GM10266 (cell line): ENCODE measurements around the gene COX7A2L.
"Not testable (repeated sequence)": the region's sequence is repeated elsewhere in the genome, so short reads cannot be mapped to it uniquely, and the experiment has no call there.

Experiments used
- DNase-seq: peaks from one replicate; pipeline ENCODE4 v3.0.0; 2012; ENCODE audit errors: extremely low spot score
- TF ChIP-seq, protein P1 (sequence below): IDR thresholded peaks from 2 replicates; pipeline ENCODE4 v1.5.1; 2012; ENCODE audit warnings: mild to moderate bottlenecking, low read depth; ENCODE audit not compliant: control insufficient read depth, insufficient read depth; ENCODE audit errors: missing control alignments

COX7A2L gene, protein sequence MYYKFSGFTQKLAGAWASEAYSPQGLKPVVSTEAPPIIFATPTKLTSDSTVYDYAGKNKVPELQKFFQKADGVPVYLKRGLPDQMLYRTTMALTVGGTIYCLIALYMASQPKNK

DNA sequence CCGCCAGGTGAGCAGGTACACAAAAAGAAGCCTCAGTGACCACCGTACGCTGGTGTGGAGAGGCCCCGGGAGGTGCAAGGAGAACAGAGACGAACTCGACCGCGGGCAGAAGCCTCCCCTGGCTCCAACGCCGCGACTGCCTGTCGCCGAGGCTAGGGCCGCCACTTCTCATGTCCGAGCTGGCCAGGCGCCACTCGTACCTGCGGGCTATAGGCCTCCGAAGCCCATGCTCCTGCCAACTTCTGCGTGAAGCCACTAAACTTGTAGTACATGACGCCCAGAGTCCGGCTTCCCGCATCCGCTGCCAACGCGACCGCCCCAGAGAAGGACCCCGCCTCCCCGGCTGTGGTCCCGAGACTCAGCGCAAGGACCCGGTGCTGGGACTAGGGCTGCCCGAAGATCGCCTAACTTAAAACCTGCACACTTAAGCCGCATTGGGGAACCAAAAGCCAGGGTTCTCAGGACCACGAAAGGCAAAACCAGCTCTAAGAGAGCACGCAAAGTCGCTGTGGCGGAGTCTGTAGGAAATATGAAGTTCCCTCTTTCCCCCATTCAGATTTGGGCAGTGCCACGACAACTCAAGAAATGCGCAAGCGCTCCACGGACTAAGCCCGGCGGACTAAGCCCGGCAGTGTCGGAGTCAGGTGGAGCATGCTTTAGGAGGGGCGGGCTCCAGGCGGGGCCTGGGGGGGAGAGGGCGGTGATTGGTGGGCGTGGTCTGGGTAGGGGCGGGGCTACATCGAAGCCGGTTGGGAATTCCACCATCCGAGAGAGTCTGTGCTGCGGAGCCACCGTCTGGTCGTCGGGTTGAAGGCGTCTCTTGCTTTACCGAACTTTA lies at the start of gene COX7A2L:
COX7A2L (minus strand) TSS at position 328 of the 838 bp plus-strand sequence; CDS start at position 272, 56 bp downstream.
- DNase-seq, result peak; percentile 92
- TF ChIP-seq, protein P1, sequence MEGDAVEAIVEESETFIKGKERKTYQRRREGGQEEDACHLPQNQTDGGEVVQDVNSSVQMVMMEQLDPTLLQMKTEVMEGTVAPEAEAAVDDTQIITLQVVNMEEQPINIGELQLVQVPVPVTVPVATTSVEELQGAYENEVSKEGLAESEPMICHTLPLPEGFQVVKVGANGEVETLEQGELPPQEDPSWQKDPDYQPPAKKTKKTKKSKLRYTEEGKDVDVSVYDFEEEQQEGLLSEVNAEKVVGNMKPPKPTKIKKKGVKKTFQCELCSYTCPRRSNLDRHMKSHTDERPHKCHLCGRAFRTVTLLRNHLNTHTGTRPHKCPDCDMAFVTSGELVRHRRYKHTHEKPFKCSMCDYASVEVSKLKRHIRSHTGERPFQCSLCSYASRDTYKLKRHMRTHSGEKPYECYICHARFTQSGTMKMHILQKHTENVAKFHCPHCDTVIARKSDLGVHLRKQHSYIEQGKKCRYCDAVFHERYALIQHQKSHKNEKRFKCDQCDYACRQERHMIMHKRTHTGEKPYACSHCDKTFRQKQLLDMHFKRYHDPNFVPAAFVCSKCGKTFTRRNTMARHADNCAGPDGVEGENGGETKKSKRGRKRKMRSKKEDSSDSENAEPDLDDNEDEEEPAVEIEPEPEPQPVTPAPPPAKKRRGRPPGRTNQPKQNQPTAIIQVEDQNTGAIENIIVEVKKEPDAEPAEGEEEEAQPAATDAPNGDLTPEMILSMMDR, result peak; percentile 52

DNA sequence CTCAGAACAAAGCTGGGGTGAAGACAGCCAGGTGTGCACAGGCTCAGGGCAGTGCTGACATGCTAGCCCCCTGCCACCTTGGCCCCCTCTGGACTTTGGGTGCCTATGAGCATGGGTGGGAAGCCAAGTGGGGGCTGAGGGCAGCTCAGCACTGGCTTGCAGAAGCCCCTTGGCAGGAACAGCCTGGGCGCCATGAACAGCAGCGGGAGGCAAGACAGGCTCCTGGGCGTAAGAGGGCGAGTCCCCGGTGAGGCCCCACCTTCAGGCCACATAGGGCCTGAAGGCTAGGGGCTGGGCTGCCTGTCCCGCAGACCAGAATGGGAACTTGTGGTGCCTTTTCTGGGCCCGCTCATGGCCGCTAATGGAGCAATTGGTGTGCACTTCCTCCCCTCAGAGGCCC lies 47.0 kb upstream of the COX7A2L start:
- TF ChIP-seq, protein P1, result no peak
- no peak for DNase-seq

DNA sequence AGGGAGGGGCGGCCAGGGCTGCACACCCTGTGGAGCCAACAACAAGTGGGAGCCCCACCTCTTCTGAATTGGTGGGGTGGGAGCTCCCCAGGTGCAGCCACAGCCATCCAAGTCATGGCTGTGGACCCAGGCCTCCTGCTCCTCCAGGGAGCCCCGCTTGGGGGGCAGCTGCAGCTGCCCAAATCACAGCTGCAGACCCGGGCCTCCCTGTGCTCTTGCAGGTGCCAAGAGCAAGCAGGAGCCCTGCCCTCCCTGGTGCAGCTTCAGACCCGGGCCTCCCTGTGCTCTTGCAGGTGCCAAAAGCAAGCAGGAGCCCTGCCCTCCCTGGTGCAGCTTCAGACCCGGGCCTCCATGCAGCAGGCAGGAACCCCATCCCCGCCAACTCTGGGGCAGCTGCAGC lies 46.5 kb upstream of the COX7A2L start:
- DNase-seq, result no peak
- TF ChIP-seq, protein P1, result no peak

DNA sequence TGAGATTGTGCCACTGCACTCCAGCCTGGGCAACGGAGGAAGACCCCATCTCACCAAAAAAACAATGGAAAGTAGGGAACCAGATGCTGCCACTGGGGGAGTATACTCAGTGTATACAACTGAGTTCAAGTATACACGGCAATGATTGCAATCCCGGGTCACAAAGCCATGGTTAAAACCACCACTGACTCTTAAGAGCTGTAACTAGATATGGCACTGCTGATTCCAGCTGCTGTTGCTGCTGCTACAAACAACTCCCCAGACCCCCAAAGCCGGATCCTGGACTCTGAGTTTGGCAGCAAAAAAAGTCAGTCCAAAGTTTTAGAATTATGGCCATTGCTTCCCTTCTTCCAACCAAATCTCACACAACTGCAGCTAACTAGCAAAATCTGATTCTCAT lies 43.7 kb upstream of the COX7A2L start:
- DNase-seq, result no peak
- TF ChIP-seq, protein P1, result no peak

DNA sequence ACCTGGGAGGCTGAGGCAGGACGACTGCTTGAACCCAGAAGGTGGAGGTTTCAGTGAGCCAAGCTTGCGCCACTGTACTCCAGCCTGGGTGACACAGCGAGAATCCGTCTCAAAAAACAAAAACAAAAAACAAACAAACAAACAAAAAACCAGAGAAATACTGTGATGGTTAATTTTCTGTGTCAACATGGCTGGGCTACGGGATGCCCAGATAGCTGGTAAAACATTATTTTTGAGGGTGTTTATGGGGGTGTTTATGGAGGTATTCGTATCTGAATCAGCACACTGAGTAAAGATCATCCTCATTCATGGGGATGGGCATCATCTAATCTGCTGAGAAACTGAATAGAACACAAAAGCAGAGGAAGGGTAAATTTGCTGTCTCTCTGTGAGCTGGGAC lies 40.8 kb upstream of the COX7A2L start:
- TF ChIP-seq, protein P1, result no peak
- no peak for DNase-seq

DNA sequence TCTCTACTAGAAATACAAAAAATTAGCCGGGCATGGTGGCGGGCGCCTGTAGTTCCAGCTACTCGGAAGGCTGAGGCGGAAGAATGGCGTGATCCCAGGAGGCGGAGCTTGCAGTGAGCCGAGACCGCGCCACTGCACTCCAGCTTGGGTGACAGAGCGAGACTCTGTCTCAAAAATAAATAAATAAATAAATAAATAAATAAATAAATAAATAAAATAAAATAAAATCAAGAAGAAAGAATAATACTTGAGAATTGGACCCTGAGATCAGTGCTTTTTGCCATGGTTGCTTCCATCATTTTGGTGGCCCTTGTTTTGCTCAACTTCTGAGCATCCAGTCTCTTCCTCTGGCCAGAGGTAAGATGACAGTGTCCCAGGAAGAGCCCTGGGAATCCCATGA lies 37.0 kb upstream of the COX7A2L start:
- not testable (repeated sequence) for DNase-seq

DNA sequence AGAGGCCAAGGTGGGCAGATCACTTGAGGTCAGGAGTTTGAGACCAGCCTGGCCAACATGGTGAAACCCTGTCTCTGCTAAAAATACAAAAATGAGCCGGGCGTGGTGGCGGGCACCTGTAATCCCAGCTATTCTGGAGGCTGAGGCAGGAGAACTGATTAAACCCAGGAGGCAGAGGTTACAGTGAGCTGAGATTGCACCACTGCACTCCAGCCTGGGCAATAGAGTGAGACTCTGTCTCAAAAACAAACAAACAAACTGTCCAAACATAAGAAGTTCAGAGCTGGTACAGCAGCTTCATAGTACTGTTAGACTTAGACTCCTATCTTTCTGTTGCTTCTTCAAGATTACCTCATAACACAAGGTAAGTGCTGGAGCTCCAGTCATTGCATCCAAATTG lies 32.3 kb upstream of the COX7A2L start:
- not testable (repeated sequence) for DNase-seq

DNA sequence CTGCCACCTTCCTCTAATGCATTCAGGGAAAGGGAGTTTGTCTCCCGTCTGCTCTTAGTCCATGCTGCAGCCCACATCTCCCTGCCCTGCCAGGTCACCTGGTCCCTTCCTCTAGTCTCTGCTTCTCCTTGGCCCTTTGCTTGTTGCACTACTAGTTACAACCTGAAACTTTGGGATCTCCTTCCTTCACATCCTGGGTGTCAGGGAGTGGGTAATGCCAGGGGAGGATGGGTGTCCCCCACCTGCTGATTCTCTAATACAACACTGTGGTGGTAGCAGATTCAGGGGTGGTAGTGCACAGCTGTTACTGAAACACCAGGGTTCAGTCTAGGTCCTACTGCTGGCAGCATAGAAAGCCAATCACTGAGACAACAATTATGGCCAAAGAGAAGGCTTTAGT lies 31.2 kb upstream of the COX7A2L start:
- no peak for DNase-seq
- TF ChIP-seq, protein P1, result no peak
